Measurements from ENCODE around the gene EIF2B4. TPM values are rescaled to one million over a fixed set of nuclear protein-coding genes. Genes with fewer than 3 reads are reported as not detected.

EIF2B4 gene
- total and polyA plus RNA-seq, 2 of the 13 experiments (the other 11 are each of a cell fraction or from before 2014, with no cell fraction given), result 91.5 to 96.4 TPM

GRCh38 chr2:27356056-27356381, 14.1 kb downstream of the EIF2B4 start (continued):
- no peak for TF ChIP-seq MBNL3 (CRISPR knock-in tag; conservative IDR thresholded peaks at IDR 0.05)

- CTCF ChIA-PET (ENCODE audit: low intra/inter-chr PET ratio, low total read pairs), result no interaction called here
Observed at GRCh38 chr2:27354597-27354927, 15.6 kb downstream of the EIF2B4 start.

More at GRCh38 chr2:27354597-27354927, 15.6 kb downstream of the EIF2B4 start:
- H3K4me3 ChIP-seq (replicated peaks in 1 of 3; ENCODE audit: insufficient read depth in 1 of 3, low read depth in 2 of 3, low read length in 3 of 3), result peak overlapping the region in 2 of 3 experiments; percentile 75 to 91; a peak in 3 of 6 replicates
- H3K4me1 ChIP-seq (ENCODE audit: insufficient read depth, low read length), result peaks cover 56% of the 10 kb centered on the region
- no TSS peak for BruUV-seq (replicated peaks)
- no peak for TF ChIP-seq ZNF576 (CRISPR knock-in tag; IDR thresholded peaks at IDR 0.05)
- TF ChIP-seq NKX3-1 (CRISPR knock-in tag; IDR thresholded peaks at IDR 0.05), result 0 out of 2 replicates have a peak, but pooled peaks have one; percentile 24
- TF ChIP-seq THYN1 (CRISPR knock-in tag; IDR thresholded peaks at IDR 0.05; ENCODE audit: borderline replicate concordance, low read depth), result no peak
- TF ChIP-seq SNAPC4 (CRISPR knock-in tag; IDR thresholded peaks at IDR 0.05), result 0 out of 2 replicates have a peak, but pooled peaks have one; percentile 10
- 0 out of 2 replicates have a peak, but pooled peaks have one; percentile 10 for TF ChIP-seq ZSCAN21 (CRISPR knock-in tag; IDR thresholded peaks at IDR 0.05; ENCODE audit: borderline replicate concordance)
- TF ChIP-seq ZNF329 (CRISPR knock-in tag; IDR thresholded peaks at IDR 0.05; ENCODE audit: low read depth), result no peak
- TF ChIP-seq ZFP82 (CRISPR knock-in tag; IDR thresholded peaks at IDR 0.05; ENCODE audit: borderline replicate concordance), result 0 out of 2 replicates have a peak, but pooled peaks have one; percentile 58
- peak; percentile 4; the same call in 1 of the 2 replicates for TF ChIP-seq MXD4 (CRISPR knock-in tag; IDR thresholded peaks at IDR 0.05)
- TF ChIP-seq ARID2 (CRISPR knock-in tag; IDR thresholded peaks at IDR 0.05; ENCODE audit: borderline replicate concordance), result peak; percentile 62; the same call in 1 of the 2 replicates
- TF ChIP-seq ZNF383 (CRISPR knock-in tag; IDR thresholded peaks at IDR 0.05; ENCODE audit: borderline replicate concordance), result no peak
- TF ChIP-seq ZNF670 (CRISPR knock-in tag; IDR thresholded peaks at IDR 0.05; ENCODE audit: borderline replicate concordance), result 0 out of 2 replicates have a peak, but pooled peaks have one; percentile 49
- FAIRE-seq, result no peak
- H3K27ac ChIP-seq (ENCODE audit: extremely low read length, insufficient read depth, low read length), result peak overlapping the region; percentile 96
- no peaks in the 10 kb centered on the region for H4K20me1 ChIP-seq (ENCODE audit: insufficient read depth, low read length)
- H3K9me3 ChIP-seq (ENCODE audit: low read length), result no peaks in the 10 kb centered on the region
- H3K27me3 ChIP-seq (ENCODE audit: control insufficient read depth in 1 of 2, insufficient read depth in 2 of 2, low read length in 2 of 2), result no peaks in the 10 kb centered on the region; a peak in 1 of 5 replicates
- intact Hi-C loops (cut with micrococcal nuclease; ENCODE audit: unreplicated experiment) (no loop called here), in situ Hi-C loops (cut with HindIII; ENCODE audit: extremely low pct_ligation_motif_present, low pct_unique_long_range_greater_than_20kb) (no loop called here)
- ATAC-seq, result no peak
- POLR2A ChIA-PET, result interaction anchor here (0.8 to 4.1 kb wide), 12 partner anchors 9 to 228 kb away, joined by 3 to 73 read pairs (median 11); partner anchors contain the start of genes ATRAID, EIF2B4, FNDC4 and MPV17
- H3K79me2 ChIP-seq (ENCODE audit: insufficient read depth, low read length), result peaks cover 84% of the 10 kb centered on the region
- DNase-seq (ENCODE audit: low spot score), result no peak
- peak overlapping the region; percentile 90 for H3K4me2 ChIP-seq (ENCODE audit: low read depth, low read length)
- H2AFZ ChIP-seq (ENCODE audit: low read length), result no peak overlapping the region
- peaks cover 1 to 5% of the 10 kb centered on the region in 2 experiments; a peak in 2 of 5 replicates for H3K36me3 ChIP-seq (replicated peaks in 1 of 2; ENCODE audit: control insufficient read depth in 1 of 2, insufficient read depth in 2 of 2, low read length in 2 of 2)
- WGBS (ENCODE audit: low lambda C conversion rate), result 79% methylated on average over 7 of the region's 7 CpGs
- H3K9ac ChIP-seq (ENCODE audit: insufficient read depth, low read depth, low read length), result peak overlapping the region; percentile 99
